Measurements from ENCODE around the gene MARVELD1. TPM values are rescaled to one million over a fixed set of nuclear protein-coding genes. Genes with fewer than 3 reads are reported as not detected.

The MARVELD1 gene
- total and polyA plus RNA-seq, 2 of the 4 experiments (the other 2 are of a cell fraction) = 12.0 to 68.1 TPM

GRCh38 chr10:97762056-97762455, 48.5 kb downstream of the MARVELD1 start:
- H3K9me3 ChIP-seq (ENCODE audit: control insufficient read depth, insufficient read depth, low read length) = no peaks in the 10 kb centered on the region
- H4K20me1 ChIP-seq (ENCODE audit: insufficient read depth, low read length) = no peaks in the 10 kb centered on the region
- BruUV-seq (replicated peaks) = no TSS peak
- H3K4ac ChIP-seq (ENCODE audit: low read depth, low read length) = no peak overlapping the region
- H3K56ac ChIP-seq (ENCODE audit: extremely low read depth, insufficient read depth, low read length) = no peak overlapping the region
- no peak for TF ChIP-seq FOS (IDR thresholded peaks at IDR 0.05; ENCODE audit: low read depth, low read length)
- no peak for TF ChIP-seq MAZ (IDR thresholded peaks at IDR 0.05; ENCODE audit: borderline replicate concordance, low read depth, low read length)
- TF ChIP-seq RCOR1 (IDR thresholded peaks at IDR 0.05; ENCODE audit: insufficient replicate concordance, low read length) = no peak
- no peak for TF ChIP-seq USF2 (IDR thresholded peaks at IDR 0.05; ENCODE audit: low read depth, low read length)
- no peak for TF ChIP-seq SMC3 (IDR thresholded peaks at IDR 0.05; ENCODE audit: low read depth, low read length)
- no peak for TF ChIP-seq CEBPB (IDR thresholded peaks at IDR 0.05; ENCODE audit: low read depth, low read length)
- TF ChIP-seq MXI1 (IDR thresholded peaks at IDR 0.05; ENCODE audit: borderline replicate concordance, low read depth, low read length) = no peak
- TF ChIP-seq BHLHE40 (IDR thresholded peaks at IDR 0.05; ENCODE audit: low read depth, low read length) = no peak
- no peak for TF ChIP-seq MAFK (IDR thresholded peaks at IDR 0.05; ENCODE audit: low read depth, low read length)
- no peak for TF ChIP-seq NFE2L2 (IDR thresholded peaks at IDR 0.05; ENCODE audit: low read depth, low read length)
- TF ChIP-seq RFX5 (IDR thresholded peaks at IDR 0.05; ENCODE audit: low read depth, low read length) = no peak
- no peak for TF ChIP-seq POLR2A (IDR thresholded peaks at IDR 0.05; ENCODE audit: low read depth, low read length)
- no peak for TF ChIP-seq RAD21 (IDR thresholded peaks at IDR 0.05; ENCODE audit: low read length)
- H3K36me3 ChIP-seq (ENCODE audit: control insufficient read depth, insufficient read depth, low read length) = peaks cover 27% of the 10 kb centered on the region
- no peaks in the 10 kb centered on the region for H3K79me1 ChIP-seq (ENCODE audit: low read depth in 1 of 2, low read length in 2 of 2)
- ChIA-PET POLR2A (ENCODE audit: unreplicated experiment) (no interaction called here), CTCF (interaction anchor here (1.1 kb wide), 1 partner anchor 107 kb away, joined by 3 read pairs; no protein-coding TSS in a partner anchor)
- no peaks in the 10 kb centered on the region for H3K27me3 ChIP-seq (ENCODE audit: control insufficient read depth, insufficient read depth, low read length)
- no peak overlapping the region for H3K4me3 ChIP-seq (ENCODE audit: insufficient read depth, low read depth, low read length)
- no peak overlapping the region for H3K4me2 ChIP-seq (ENCODE audit: low read depth, low read length)
- H3K27ac ChIP-seq (ENCODE audit: insufficient read depth, low read length) = no peak overlapping the region
- H2AK5ac ChIP-seq (ENCODE audit: low read depth, low read length) = no peak overlapping the region
- H2BK20ac ChIP-seq (ENCODE audit: low read depth, low read length) = no peak overlapping the region
- H3K18ac ChIP-seq (ENCODE audit: low read depth, low read length) = no peak overlapping the region
- H2BK120ac ChIP-seq (ENCODE audit: low read depth, low read length) = no peak overlapping the region
- no peak overlapping the region for H2BK15ac ChIP-seq (ENCODE audit: low read depth, low read length)
- no peak overlapping the region for H4K8ac ChIP-seq (ENCODE audit: low read depth in 2 of 2, low read length in 2 of 2)
- in situ Hi-C loops (cut with MboI; ENCODE audit: low sequenced_read_pairs) = no loop called here
- no peak for DNase-seq
- H3K4me1 ChIP-seq (ENCODE audit: control insufficient read depth, insufficient read depth, low read length) = no peaks in the 10 kb centered on the region
- intact Hi-C loops (cut with micrococcal nuclease) = no loop called here
- dilution Hi-C loops (cut with HindIII; ENCODE audit: low sequenced_read_pairs, unreplicated experiment) = no loop called here
- H2AK9ac ChIP-seq (replicated peaks; ENCODE audit: low read depth, low read length, poor library complexity) = no peak overlapping the region
- no peak overlapping the region for H3K9ac ChIP-seq (ENCODE audit: low read depth, low read length)
- WGBS, 2 experiments (ENCODE audit: extremely low coverage in 2 of 2, insufficient read length in 1 of 2) = 88% methylated on average over 5 of the region's 10 CpGs; no CpG with 5 or more reads in 1 of the 2 experiments
- H3K14ac ChIP-seq (replicated peaks; ENCODE audit: low read depth, low read length) = no peak overlapping the region
- no peak for ATAC-seq (ENCODE audit: low read depth)
- no peak overlapping the region for H2AFZ ChIP-seq (replicated peaks; ENCODE audit: low read length, poor library complexity)
- H3K9me1 ChIP-seq (ENCODE audit: insufficient read depth, low read length) = no peaks in the 10 kb centered on the region
- no peak overlapping the region for H4K91ac ChIP-seq (ENCODE audit: insufficient read depth, low read depth, low read length)
- no peak overlapping the region for H4K5ac ChIP-seq (ENCODE audit: low read depth, low read length)
- no peak overlapping the region for H2BK5ac ChIP-seq (ENCODE audit: low read depth, low read length, poor library complexity, severe bottlenecking)
- no peak overlapping the region for H3K23ac ChIP-seq (ENCODE audit: low read depth, low read length)

All from IMR-90 (cell line).